Tibial nerve (tissue), 3 donors: ENCODE measurements around the gene IP6K1.
"Not testable (repeated sequence)": the region's sequence is repeated elsewhere in the genome, so short reads cannot be mapped to it uniquely, and the experiment has no call there.

Experiments used
- POLR2A ChIP-seq, 2 donors: fragments of 450-650 bp; IDR thresholded peaks; one replicate each; pipeline ENCODE4 v1.6.1; 2017; ENCODE audit warnings: antibody characterized with exemption in 2 of 2, mild to moderate bottlenecking in 2 of 2, moderate library complexity in 2 of 2
- TF ChIP-seq, protein P1 (sequence below), 5 experiments: fragments of 200-600 bp in 3 of 5; fragments of 450-650 bp in 2 of 5; sonication (generic) in 3 of 5; IDR thresholded peaks; one replicate each; pipeline ENCODE4 v1.5.1; 2016 to 2019; ENCODE audit warnings: antibody characterized with exemption in 5 of 5, mild to moderate bottlenecking in 3 of 5, moderate library complexity in 2 of 5

DNA sequence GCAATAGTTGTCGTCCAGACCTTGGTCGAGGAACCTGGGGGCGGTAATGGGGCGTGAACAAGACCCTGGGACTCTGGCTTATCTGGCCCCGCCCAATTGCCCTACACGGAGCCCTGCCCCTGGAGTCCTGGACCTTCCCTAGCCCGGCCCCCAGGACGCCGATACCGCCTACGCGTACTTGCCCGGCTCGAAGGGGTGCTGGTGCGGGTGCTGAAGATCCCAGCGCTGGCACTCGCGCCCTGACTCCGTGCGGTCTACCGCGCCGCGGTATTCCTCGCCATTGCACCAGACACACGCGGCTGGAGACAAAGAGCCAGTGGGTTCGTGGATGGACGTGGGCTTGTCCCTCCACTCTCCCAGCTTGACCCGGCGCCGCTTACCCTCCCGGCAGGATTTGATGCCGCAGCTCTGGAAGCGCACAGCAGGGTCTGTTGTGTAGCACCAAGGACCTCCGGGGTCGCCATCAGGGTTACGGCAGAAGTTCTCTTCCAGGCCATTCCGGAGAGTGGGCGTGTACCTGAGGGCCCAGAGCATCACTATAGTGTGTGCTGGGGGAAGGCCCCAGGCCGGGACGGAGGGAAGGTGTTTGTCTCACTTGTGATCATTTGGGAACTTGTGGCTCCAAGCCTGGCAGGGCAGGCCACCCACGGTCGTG lies 99.4 kb downstream of the IP6K1 start:
- TF ChIP-seq, protein P1, sequence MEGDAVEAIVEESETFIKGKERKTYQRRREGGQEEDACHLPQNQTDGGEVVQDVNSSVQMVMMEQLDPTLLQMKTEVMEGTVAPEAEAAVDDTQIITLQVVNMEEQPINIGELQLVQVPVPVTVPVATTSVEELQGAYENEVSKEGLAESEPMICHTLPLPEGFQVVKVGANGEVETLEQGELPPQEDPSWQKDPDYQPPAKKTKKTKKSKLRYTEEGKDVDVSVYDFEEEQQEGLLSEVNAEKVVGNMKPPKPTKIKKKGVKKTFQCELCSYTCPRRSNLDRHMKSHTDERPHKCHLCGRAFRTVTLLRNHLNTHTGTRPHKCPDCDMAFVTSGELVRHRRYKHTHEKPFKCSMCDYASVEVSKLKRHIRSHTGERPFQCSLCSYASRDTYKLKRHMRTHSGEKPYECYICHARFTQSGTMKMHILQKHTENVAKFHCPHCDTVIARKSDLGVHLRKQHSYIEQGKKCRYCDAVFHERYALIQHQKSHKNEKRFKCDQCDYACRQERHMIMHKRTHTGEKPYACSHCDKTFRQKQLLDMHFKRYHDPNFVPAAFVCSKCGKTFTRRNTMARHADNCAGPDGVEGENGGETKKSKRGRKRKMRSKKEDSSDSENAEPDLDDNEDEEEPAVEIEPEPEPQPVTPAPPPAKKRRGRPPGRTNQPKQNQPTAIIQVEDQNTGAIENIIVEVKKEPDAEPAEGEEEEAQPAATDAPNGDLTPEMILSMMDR (IDR thresholded peaks at IDR 0.05) = not testable (repeated sequence)
- not testable (repeated sequence) for TF ChIP-seq POLR2A (IDR thresholded peaks at IDR 0.05)
